Measurements from ENCODE around the gene ADAR. TPM values are rescaled to one million over a fixed set of nuclear protein-coding genes. Genes with fewer than 3 reads are reported as not detected.
A peak's percentile ranks its signal among the peaks of the same experiment; 100 is the strongest.

ADAR gene
- total RNA-seq, 3 donors from 2014 or later (not counting 1 experiment from before 2014, with no cell fraction given) = 260 to 281 (median 265) TPM

DNA sequence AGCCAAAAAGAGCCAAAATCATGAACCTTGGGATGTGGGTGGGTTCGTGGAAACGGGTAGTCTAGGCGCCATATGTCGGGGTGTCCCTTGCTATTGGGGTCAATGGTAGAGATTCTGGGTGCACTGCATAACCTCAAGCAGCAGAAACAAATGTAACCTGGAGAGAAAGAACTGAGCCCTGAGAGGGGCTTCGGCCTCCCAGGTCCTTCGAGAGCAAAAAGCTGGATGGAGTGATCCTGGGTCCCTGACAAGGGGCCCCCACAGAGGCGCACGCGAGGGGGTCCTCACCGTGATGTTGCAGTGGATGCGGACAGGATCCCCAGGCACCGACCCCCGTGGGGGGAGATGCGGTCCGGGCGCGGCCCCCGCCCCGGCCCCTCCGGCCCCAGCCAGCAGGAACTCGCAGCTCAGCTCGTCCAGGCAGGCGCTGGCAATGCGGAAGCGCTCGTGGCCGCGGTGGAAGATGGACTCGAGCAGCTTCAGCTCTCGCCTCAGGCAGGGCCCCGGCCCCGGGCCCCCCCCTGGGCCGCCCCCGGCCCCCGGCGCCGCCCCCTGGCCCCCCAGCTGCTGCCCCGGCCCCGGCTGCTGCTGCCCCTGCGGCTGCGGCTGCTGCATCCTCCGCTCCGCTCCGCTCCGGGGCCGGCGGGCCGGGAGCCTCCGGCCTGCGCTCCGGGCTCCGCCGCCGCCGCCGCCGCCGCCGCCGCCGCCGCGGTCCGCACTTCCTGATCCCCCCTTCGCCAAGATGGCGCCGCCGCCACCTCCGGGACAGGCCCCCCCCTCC, 49.9 kb downstream of the ADAR start, which contains the start of gene UBE2Q1:
UBE2Q1 (minus strand) TSS at position 724 of the 781 bp plus-strand sequence; CDS start at position 615, 109 bp downstream.
- H3K9me3 ChIP-seq (ENCODE audit: control insufficient read depth, insufficient read depth, low read length) = no peaks in the 10 kb centered on the region
- no peaks in the 10 kb centered on the region for H3K27me3 Mint-ChIP-seq (ENCODE audit: low read depth in 2 of 2)
- under 1% methylated on average over 69 of the region's 69 CpGs for WGBS (ENCODE audit: insufficient coverage)
- ATAC-seq (peak; percentile 1 to 9 (median 4)), DNase-seq (peak; percentile 49 to 57)
- H3K9me3 Mint-ChIP-seq = no peaks in the 10 kb centered on the region
- H3K4me3 Mint-ChIP-seq = peak within 1 kb of the TSS; percentile 92
- H3K27ac ChIP-seq (ENCODE audit: low read length) = peak within 1 kb of the TSS; percentile 84
- H3K4me1 ChIP-seq (ENCODE audit: control insufficient read depth, insufficient read depth, low read length) = peaks cover 28% of the 10 kb centered on the region
- H3K27me3 ChIP-seq (ENCODE audit: control insufficient read depth, insufficient read depth, low read length) = no peaks in the 10 kb centered on the region
- TF ChIP-seq, protein P1, sequence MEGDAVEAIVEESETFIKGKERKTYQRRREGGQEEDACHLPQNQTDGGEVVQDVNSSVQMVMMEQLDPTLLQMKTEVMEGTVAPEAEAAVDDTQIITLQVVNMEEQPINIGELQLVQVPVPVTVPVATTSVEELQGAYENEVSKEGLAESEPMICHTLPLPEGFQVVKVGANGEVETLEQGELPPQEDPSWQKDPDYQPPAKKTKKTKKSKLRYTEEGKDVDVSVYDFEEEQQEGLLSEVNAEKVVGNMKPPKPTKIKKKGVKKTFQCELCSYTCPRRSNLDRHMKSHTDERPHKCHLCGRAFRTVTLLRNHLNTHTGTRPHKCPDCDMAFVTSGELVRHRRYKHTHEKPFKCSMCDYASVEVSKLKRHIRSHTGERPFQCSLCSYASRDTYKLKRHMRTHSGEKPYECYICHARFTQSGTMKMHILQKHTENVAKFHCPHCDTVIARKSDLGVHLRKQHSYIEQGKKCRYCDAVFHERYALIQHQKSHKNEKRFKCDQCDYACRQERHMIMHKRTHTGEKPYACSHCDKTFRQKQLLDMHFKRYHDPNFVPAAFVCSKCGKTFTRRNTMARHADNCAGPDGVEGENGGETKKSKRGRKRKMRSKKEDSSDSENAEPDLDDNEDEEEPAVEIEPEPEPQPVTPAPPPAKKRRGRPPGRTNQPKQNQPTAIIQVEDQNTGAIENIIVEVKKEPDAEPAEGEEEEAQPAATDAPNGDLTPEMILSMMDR (IDR thresholded peaks at IDR 0.05) = no peak
- H3K36me3 Mint-ChIP-seq = peaks cover 11% of the 10 kb centered on the region
- intact Hi-C loops (cut with micrococcal nuclease) = loop anchor here (2.0 to 5.0 kb wide), 6 partner anchors 69 to 1004 kb away; partner anchors contain the start of genes ASH1L, PMVK and ZBTB7B
- peak within 1 kb of the TSS; percentile 83 to 97 for H3K27ac Mint-ChIP-seq
- peaks cover 31% of the 10 kb centered on the region for H3K36me3 ChIP-seq (ENCODE audit: control insufficient read depth, insufficient read depth, low read length)
- peaks cover 38 to 55% of the 10 kb centered on the region in 2 donors for H3K4me1 Mint-ChIP-seq
- H3K4me3 ChIP-seq (ENCODE audit: low read length) = peak within 1 kb of the TSS; percentile 78

DNA sequence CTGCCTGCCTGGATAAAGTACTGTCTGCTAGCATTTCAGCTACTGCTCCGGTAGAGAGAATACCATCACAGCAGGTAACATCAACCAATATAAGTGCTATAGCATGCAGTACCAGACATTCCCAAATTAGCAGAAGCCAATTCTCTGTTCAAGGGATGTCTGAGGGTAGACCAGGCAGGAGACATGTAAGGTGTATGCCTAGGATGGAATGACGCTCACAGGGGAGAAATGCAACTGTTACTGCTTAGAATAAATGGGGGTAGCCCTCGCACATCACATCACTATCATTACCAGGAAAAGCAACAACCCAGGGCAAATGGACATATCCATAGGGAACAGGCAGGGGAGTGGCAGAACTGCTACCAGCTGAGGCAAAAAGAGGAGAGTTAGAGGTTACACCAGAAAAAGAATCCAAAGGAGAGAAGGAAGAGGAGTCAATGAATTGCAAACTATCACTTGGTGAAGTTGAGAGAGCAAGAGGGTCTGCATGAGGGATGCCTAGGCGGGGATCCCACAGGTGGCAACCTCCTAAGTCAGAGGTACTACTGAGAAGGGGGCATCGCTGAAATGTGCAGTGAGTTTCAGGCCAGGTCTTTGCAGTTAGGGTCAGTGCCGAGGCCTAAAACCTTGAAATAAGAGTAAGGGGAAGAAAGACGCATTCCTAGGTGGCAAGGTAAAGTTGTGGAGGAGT, 50.6 kb downstream of the ADAR start:
- Mint-ChIP-seq H3K27me3 (ENCODE audit: low read depth in 2 of 2) (no peaks in the 10 kb centered on the region), H3K4me1 (peaks cover 38 to 57% of the 10 kb centered on the region in 2 donors), H3K9me3 (no peaks in the 10 kb centered on the region), H3K27ac (peak overlapping the region; percentile 83 to 97), H3K4me3 (peak overlapping the region; percentile 91), H3K36me3 (peaks cover 15% of the 10 kb centered on the region)
- no peaks in the 10 kb centered on the region for H3K27me3 ChIP-seq (ENCODE audit: control insufficient read depth, insufficient read depth, low read length)
- DNase-seq (peak in 1 of 2 donors; percentile 31), ATAC-seq (no peak)
- peak overlapping the region; percentile 78 for H3K4me3 ChIP-seq (ENCODE audit: low read length)
- peaks cover 28% of the 10 kb centered on the region for H3K4me1 ChIP-seq (ENCODE audit: control insufficient read depth, insufficient read depth, low read length)
- TF ChIP-seq, protein P1 (IDR thresholded peaks at IDR 0.05) = no peak
- H3K36me3 ChIP-seq (ENCODE audit: control insufficient read depth, insufficient read depth, low read length) = peaks cover 39% of the 10 kb centered on the region
- H3K27ac ChIP-seq (ENCODE audit: low read length) = peak overlapping the region; percentile 33
- WGBS (ENCODE audit: insufficient coverage) = 23% methylated on average over 6 of the region's 7 CpGs
- H3K9me3 ChIP-seq (ENCODE audit: control insufficient read depth, insufficient read depth, low read length) = no peaks in the 10 kb centered on the region
- intact Hi-C loops (cut with micrococcal nuclease) = loop anchor here (5.0 kb wide), 4 partner anchors 70 to 1005 kb away; partner anchors contain the start of genes ASH1L, PMVK and ZBTB7B

DNA sequence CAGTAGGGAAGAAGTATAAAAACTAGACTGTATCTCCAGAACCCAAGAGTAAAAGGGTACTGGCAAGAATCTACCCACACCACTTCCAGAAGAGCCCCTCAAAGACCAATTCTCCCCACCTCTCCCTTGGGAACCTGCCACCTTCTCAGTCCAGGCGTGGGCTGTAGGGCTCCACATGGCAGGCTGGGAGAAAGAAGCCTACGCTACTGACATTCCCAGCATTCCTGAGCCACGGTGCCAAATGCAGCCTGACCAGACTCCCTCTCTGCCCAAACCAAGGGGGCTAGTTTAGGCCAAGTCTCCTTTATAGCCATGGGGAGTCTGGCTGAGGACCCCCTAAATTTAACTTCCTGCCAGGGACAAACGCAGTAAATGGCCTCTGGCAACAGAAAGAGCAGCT, 51.6 kb downstream of the ADAR start:
- WGBS (ENCODE audit: insufficient coverage) = 67% methylated on average over 4 of the region's 4 CpGs
- Histone ChIP-seq H3K4me1 (ENCODE audit: control insufficient read depth, insufficient read depth, low read length) (peaks cover 28% of the 10 kb centered on the region), H3K27me3 (ENCODE audit: control insufficient read depth, insufficient read depth, low read length) (no peaks in the 10 kb centered on the region), H3K9me3 (ENCODE audit: control insufficient read depth, insufficient read depth, low read length) (no peaks in the 10 kb centered on the region), H3K36me3 (ENCODE audit: control insufficient read depth, insufficient read depth, low read length) (peaks cover 48% of the 10 kb centered on the region), H3K4me3 (ENCODE audit: low read length) (no peak overlapping the region), H3K27ac (ENCODE audit: low read length) (no peak overlapping the region)
- intact Hi-C loops (cut with micrococcal nuclease) = loop anchor here (5.0 kb wide), 4 partner anchors 71 to 1006 kb away; partner anchors contain the start of genes ASH1L, PMVK and ZBTB7B
- H3K27ac Mint-ChIP-seq = peak overlapping the region; percentile 83 to 97
- peaks cover 38 to 57% of the 10 kb centered on the region in 2 donors for H3K4me1 Mint-ChIP-seq
- DNase-seq = no peak
- peak overlapping the region; percentile 91 for H3K4me3 Mint-ChIP-seq
- no peaks in the 10 kb centered on the region for H3K9me3 Mint-ChIP-seq
- peaks cover 15% of the 10 kb centered on the region for H3K36me3 Mint-ChIP-seq
- H3K27me3 Mint-ChIP-seq (ENCODE audit: low read depth in 2 of 2) = no peaks in the 10 kb centered on the region
- ATAC-seq = no peak
- TF ChIP-seq, protein P1 (IDR thresholded peaks at IDR 0.05) = no peak

All from natural killer cell (primary cell).